ENCODE results near the gene SRP68.

DNA sequence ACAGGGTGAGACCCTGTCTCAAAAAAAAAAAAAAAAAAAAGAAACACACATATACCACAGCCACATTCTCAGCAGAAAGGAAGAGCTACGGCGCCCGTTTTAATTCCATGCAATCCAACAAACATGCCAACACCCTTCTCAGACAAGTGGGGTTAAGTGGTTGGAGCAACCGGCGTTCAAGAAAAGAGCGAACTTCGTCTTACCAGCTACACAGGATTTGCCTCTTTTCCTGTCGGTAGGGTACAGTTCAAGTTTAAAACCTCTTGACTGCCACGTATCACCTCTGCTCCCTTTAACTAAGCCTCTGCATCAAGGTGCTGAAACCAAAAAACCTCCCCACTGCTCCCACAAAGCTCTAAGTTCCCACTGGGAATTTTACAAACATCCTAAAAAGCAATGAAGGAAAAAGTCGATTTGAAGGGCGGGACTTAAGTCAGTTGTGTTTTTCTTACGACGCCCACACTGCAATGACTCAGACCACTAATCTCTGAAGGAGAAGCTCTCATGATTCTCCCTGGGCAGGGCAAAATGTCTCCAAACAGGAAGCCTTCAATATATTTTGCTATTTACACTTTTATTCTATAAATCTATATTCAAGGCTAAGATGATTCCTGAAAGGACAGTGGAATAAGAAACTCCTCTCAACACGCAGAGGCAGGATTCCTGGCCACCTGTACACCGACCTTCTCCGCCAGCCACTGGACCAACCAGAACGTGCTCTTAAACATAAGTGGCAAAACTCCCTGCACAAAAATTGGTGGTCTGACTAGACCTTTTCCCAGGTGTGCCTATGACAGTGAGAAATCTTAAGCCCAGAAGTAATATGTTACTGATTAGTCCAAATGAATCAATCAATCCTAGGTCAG lies 18.8 kb downstream of the SRP68 start:
- TF ChIP-seq EZH2 (IDR thresholded peaks at IDR 0.05; ENCODE audit: insufficient read depth, poor library complexity, severe bottlenecking), result no peak
- TF ChIP-seq EZH2phosphoT487 (IDR thresholded peaks at IDR 0.05; ENCODE audit: insufficient read depth, low read depth), result no peak
